ENCODE results near the gene GPR52. TPM values are rescaled to one million over a fixed set of nuclear protein-coding genes. Genes with fewer than 3 reads are reported as not detected.

Gene GPR52
- polyA plus RNA-seq, 1 donor from 2014 or later, result not detected

DNA sequence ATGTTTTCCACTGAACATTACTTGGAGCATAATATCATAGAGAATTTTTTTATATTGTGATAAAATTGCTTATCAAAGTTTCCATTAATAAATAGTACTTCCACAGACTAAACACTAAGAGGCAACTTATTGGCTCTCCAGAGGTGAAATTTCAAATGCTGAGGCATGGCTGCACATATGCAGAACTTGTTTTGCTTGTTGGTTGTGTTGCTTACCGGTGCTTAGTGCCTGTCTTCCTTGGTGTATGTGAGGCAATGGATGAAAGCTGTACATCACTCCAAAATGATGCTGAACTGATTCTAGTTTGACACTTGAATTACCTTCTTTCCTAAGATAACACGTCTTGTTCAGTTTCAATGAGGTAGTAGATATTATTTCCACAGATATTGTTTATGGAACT is 29.8 kb upstream of the GPR52 start:
- Histone ChIP-seq H3F3A (ENCODE audit: insufficient read depth, low read length, poor library complexity, severe bottlenecking) (no peaks in the 10 kb centered on the region), H3K27ac (ENCODE audit: low read length) (no peak overlapping the region), H3K4me2 (ENCODE audit: low read length) (no peak overlapping the region), H3K79me2 (replicated peaks; ENCODE audit: insufficient read depth, low read length) (no peaks in the 10 kb centered on the region), H3K9ac (ENCODE audit: low read length) (no peak overlapping the region), H3K9me2 (ENCODE audit: insufficient read depth, low read length) (no peaks in the 10 kb centered on the region), H4K20me1 (ENCODE audit: insufficient read depth) (no peaks in the 10 kb centered on the region), H2AFZ (ENCODE audit: low read depth, low read length) (no peak overlapping the region), H3K36me3 (ENCODE audit: insufficient read depth, low read length) (no peaks in the 10 kb centered on the region), H3K4me3 (ENCODE audit: low read length) (no peak overlapping the region), H3K9me3 (ENCODE audit: low read length) (no peaks in the 10 kb centered on the region), H3K27me3 (ENCODE audit: insufficient read depth, low read depth, low read length) (no peaks in the 10 kb centered on the region)
- TF ChIP-seq, protein P1, sequence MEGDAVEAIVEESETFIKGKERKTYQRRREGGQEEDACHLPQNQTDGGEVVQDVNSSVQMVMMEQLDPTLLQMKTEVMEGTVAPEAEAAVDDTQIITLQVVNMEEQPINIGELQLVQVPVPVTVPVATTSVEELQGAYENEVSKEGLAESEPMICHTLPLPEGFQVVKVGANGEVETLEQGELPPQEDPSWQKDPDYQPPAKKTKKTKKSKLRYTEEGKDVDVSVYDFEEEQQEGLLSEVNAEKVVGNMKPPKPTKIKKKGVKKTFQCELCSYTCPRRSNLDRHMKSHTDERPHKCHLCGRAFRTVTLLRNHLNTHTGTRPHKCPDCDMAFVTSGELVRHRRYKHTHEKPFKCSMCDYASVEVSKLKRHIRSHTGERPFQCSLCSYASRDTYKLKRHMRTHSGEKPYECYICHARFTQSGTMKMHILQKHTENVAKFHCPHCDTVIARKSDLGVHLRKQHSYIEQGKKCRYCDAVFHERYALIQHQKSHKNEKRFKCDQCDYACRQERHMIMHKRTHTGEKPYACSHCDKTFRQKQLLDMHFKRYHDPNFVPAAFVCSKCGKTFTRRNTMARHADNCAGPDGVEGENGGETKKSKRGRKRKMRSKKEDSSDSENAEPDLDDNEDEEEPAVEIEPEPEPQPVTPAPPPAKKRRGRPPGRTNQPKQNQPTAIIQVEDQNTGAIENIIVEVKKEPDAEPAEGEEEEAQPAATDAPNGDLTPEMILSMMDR (IDR thresholded peaks at IDR 0.05; ENCODE audit: poor library complexity, severe bottlenecking), result no peak
- TF ChIP-seq SMC3 (conservative IDR thresholded peaks at IDR 0.05; ENCODE audit: poor library complexity) (no peak), EP300 (conservative IDR thresholded peaks at IDR 0.05; ENCODE audit: poor library complexity, severe bottlenecking) (no peak), POLR2AphosphoS5 (IDR thresholded peaks at IDR 0.05) (no peak), TAF1 (IDR thresholded peaks at IDR 0.05; ENCODE audit: low read depth) (no peak), REST (IDR thresholded peaks at IDR 0.05; ENCODE audit: borderline replicate concordance) (no peak), RAD21 (conservative IDR thresholded peaks at IDR 0.05) (no peak), MXI1 (conservative IDR thresholded peaks at IDR 0.05; ENCODE audit: poor library complexity, severe bottlenecking) (no peak), EZH2 (IDR thresholded peaks at IDR 0.05; ENCODE audit: borderline replicate concordance, insufficient read depth, low read length, poor library complexity, severe bottlenecking) (no peak)

DNA sequence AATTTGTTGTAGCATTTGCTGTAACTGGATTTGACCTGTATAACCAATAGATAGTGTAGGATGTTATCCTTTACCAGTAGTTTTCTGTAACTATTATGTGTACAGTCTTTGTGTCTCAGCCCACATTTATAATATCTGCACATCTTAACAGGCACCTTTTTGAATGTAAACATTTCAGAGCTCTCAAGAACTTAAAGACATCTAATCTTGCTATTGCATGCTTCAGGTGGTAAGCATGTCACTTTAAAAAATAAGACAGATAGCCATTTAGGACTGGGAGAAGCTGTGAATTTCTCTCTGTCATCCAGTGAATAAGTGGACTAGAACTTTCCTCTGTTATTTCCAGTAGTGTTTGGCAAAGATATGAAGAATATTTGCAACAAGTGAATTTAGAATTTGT is 22.6 kb upstream of the GPR52 start:
- TF ChIP-seq SMC3 (conservative IDR thresholded peaks at IDR 0.05; ENCODE audit: poor library complexity) (no peak), REST (IDR thresholded peaks at IDR 0.05; ENCODE audit: borderline replicate concordance) (no peak), RAD21 (conservative IDR thresholded peaks at IDR 0.05) (no peak), MXI1 (conservative IDR thresholded peaks at IDR 0.05; ENCODE audit: poor library complexity, severe bottlenecking) (no peak), TAF1 (IDR thresholded peaks at IDR 0.05; ENCODE audit: low read depth) (no peak), POLR2AphosphoS5 (IDR thresholded peaks at IDR 0.05) (no peak), EP300 (conservative IDR thresholded peaks at IDR 0.05; ENCODE audit: poor library complexity, severe bottlenecking) (no peak)
- TF ChIP-seq, protein P1 (IDR thresholded peaks at IDR 0.05; ENCODE audit: poor library complexity, severe bottlenecking), result no peak
- Histone ChIP-seq H3K36me3 (ENCODE audit: insufficient read depth, low read length) (no peaks in the 10 kb centered on the region), H3K4me3 (ENCODE audit: low read length) (no peak overlapping the region), H3K27me3 (ENCODE audit: insufficient read depth, low read depth, low read length) (no peaks in the 10 kb centered on the region), H3K9me2 (ENCODE audit: insufficient read depth, low read length) (no peaks in the 10 kb centered on the region), H3K79me2 (replicated peaks; ENCODE audit: insufficient read depth, low read length) (no peaks in the 10 kb centered on the region), H3K9me3 (ENCODE audit: low read length) (no peaks in the 10 kb centered on the region), H2AFZ (ENCODE audit: low read depth, low read length) (no peak overlapping the region), H3K9ac (ENCODE audit: low read length) (no peak overlapping the region), H3K27ac (ENCODE audit: low read length) (no peak overlapping the region), H4K20me1 (ENCODE audit: insufficient read depth) (no peaks in the 10 kb centered on the region), H3K4me2 (ENCODE audit: low read length) (no peak overlapping the region), H3F3A (ENCODE audit: insufficient read depth, low read length, poor library complexity, severe bottlenecking) (no peaks in the 10 kb centered on the region)

Measured in neural cell (in vitro differentiated cells).